K562 (cell line): ENCODE results near the gene SPTA1.

Source experiments
- CREB1 ChIP-seq, 2 experiments: sonication (generic) in 1 of 2; formaldehyde crosslinking in 1 of 2; IDR thresholded peaks; 2 replicates each; pipeline versions ENCODE4 v1.6.1 to v1.8.0; 2012 to 2022; ENCODE audit warnings: inconsistent platforms in 1 of 2, mild to moderate bottlenecking in 1 of 2, missing genetic modification reagents in 1 of 2, moderate library complexity in 1 of 2
- CTCF ChIP-seq, 3 experiments: IDR thresholded peaks in 2 of 3; conservative IDR thresholded peaks in 1 of 3; 2 replicates each; pipeline ENCODE4 v1.5.1; 2011 to 2012; ENCODE audit warnings: low read length in 3 of 3, mild to moderate bottlenecking in 3 of 3, control low read depth in 2 of 3, improper control_type of control experiment in 1 of 3, inconsistent platforms in 1 of 3, low read depth in 1 of 3, mixed read lengths in 1 of 3, moderate library complexity in 1 of 3; ENCODE audit not compliant: insufficient read depth in 2 of 3
- ETV6 ChIP-seq, 3 experiments: fragments of 150-350 bp in 1 of 3; sonication (generic) in 1 of 3; formaldehyde crosslinking in 1 of 3; IDR thresholded peaks; 2 replicates each; pipeline versions ENCODE4 v1.6.1 to v1.8.0; 2014 to 2022; ENCODE audit warnings: borderline replicate concordance in 2 of 3, low read depth in 2 of 3, antibody characterized with exemption in 1 of 3, low read length in 1 of 3, mild to moderate bottlenecking in 1 of 3, missing genetic modification reagents in 1 of 3
- IRF2 ChIP-seq: sonication (generic); formaldehyde crosslinking; IDR thresholded peaks from 2 replicates; pipeline ENCODE4 v1.8.1; 2022; ENCODE audit warnings: mild to moderate bottlenecking, missing genetic modification reagents
- NRF1 ChIP-seq, 2 experiments: fragments of 450-650 bp; IDR thresholded peaks in 1 of 2; conservative IDR thresholded peaks in 1 of 2; 2 replicates each; pipeline ENCODE4 v1.6.1; 2014; ENCODE audit warnings: mild to moderate bottlenecking in 2 of 2
- POLR2AphosphoS2 ChIP-seq: IDR thresholded peaks from 2 replicates; pipeline ENCODE4 v1.6.1; 2012; ENCODE audit warnings: low read length, improper control_type of control experiment
- TCF7L2 ChIP-seq: fragments of 150-350 bp; IDR thresholded peaks from 2 replicates; pipeline ENCODE4 v1.6.1; 2016; ENCODE audit warnings: low read depth, mild to moderate bottlenecking, low read length, moderate library complexity
- ZNF133 ChIP-seq: fragments of 250-450 bp; sonication (Bioruptor Pico); IDR thresholded peaks from 2 replicates; pipeline ENCODE4 v1.4.0; 2020; ENCODE audit warnings: mild to moderate bottlenecking
- ZNF274 ChIP-seq: IDR thresholded peaks from 2 replicates; pipeline ENCODE4 v1.6.1; 2011; ENCODE audit warnings: low read depth, mild to moderate bottlenecking, low read length, moderate library complexity, borderline replicate concordance

DNA sequence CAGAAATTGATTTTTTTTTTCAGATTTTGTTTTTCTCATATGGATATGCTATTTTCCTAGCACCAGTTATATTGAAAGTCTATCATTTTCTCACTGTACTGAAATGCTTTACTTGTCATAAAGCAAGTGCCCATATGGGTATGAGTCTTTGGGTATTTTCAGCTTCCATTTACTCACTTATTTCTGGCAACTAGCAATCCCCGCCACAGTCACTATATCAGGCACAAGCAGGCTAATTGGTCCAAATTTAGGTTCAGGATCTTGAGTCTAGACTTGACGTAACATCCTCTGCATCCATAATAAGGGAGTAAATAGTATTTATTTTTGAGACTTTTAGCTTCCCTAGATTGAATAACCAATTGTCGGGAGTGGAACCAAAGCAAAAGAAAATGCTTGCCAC is 109.0 kb downstream of the SPTA1 start:
- no peak for TF ChIP-seq ZNF133 (CRISPR knock-in tag)
- no peak for TF ChIP-seq NRF1 (conservative IDR thresholded peaks at IDR 0.05 in 1 of 2, IDR thresholded peaks at IDR 0.05 in 1 of 2)
- TF ChIP-seq ZNF274 = no peak
- no peak for TF ChIP-seq TCF7L2
- no peak for TF ChIP-seq CREB1 (IDR thresholded peaks at IDR 0.05)
- no peak for TF ChIP-seq CREB1 (CRISPR knock-in tag; IDR thresholded peaks at IDR 0.05)
- TF ChIP-seq IRF2 (CRISPR knock-in tag) = no peak
- no peak for TF ChIP-seq POLR2AphosphoS2
- TF ChIP-seq ETV6 (IDR thresholded peaks at IDR 0.05; ENCODE audit: borderline replicate concordance in 1 of 2, low read depth in 2 of 2, low read length in 1 of 2) = no peak
- no peak for TF ChIP-seq ETV6 (CRISPR knock-in tag; IDR thresholded peaks at IDR 0.05; ENCODE audit: borderline replicate concordance)
- TF ChIP-seq CTCF (IDR thresholded peaks at IDR 0.05 in 2 of 3, conservative IDR thresholded peaks at IDR 0.05 in 1 of 3; ENCODE audit: insufficient read depth in 2 of 3, low read depth in 1 of 3, low read length in 3 of 3) = no peak
